ENCODE measurements around the gene LRRK2.

GRCh38 chr12:40248585-40249297 lies 23.9 kb downstream of the LRRK2 start:
- TF ChIP-seq CTCF (IDR thresholded peaks at IDR 0.05): no peak
- TF ChIP-seq POLR2A (IDR thresholded peaks at IDR 0.05; ENCODE audit: low read depth): no peak
- no peak for TF ChIP-seq EP300 (IDR thresholded peaks at IDR 0.05)
